WTC11 (cell line): ENCODE measurements around the gene PLIN4. TPM values are rescaled to one million over a fixed set of nuclear protein-coding genes. Genes with fewer than 3 reads are reported as not detected.

ENCODE experiments used
- ATAC-seq: fragments of 200-7000 bp; cut with Tn5 transposase; 2 replicates; pipeline ENCODE4 v1.10.0; 2021; ENCODE audit warnings: mild to moderate bottlenecking, moderate library complexity
- CTCF ChIA-PET: fragments of 300-600 bp; sonication (Branson Sonifier 250); formaldehyde crosslinking; loops from one replicate; lab custom pipeline; 2021; ENCODE audit warnings: antibody characterized with exemption; lab: Charles Lee
- POLR2A ChIA-PET: fragments of 350-600 bp; sonication (Branson Sonifier 250); formaldehyde crosslinking; loops from one replicate; lab custom pipeline; 2021; ENCODE audit warnings: antibody characterized with exemption; lab: Charles Lee
- DNase-seq: peaks from one replicate; pipeline ENCODE4 v3.0.0; 2021; ENCODE audit warnings: low spot score
- H3K27ac Mint-ChIP-seq: 2 replicates; pipeline ENCODE4 v1.8.0; 2021; ENCODE audit warnings: mixed read lengths
- H3K27me3 Mint-ChIP-seq: 2 replicates; pipeline ENCODE4 v1.8.0; 2021; ENCODE audit warnings: low read depth, mild to moderate bottlenecking, moderate library complexity, mixed read lengths
- H3K36me3 Mint-ChIP-seq: 2 replicates; pipeline ENCODE4 v1.8.0; 2021; ENCODE audit warnings: mixed read lengths
- H3K4me1 Mint-ChIP-seq: 2 replicates; pipeline ENCODE4 v1.8.0; 2022; ENCODE audit warnings: mixed read lengths
- H3K4me3 Mint-ChIP-seq: 2 replicates; pipeline ENCODE4 v1.8.0; 2021; ENCODE audit warnings: mild to moderate bottlenecking, moderate library complexity, mixed read lengths
- H3K9me3 Mint-ChIP-seq: 2 replicates; pipeline ENCODE4 v1.8.0; 2021; ENCODE audit warnings: mixed read lengths
- AFF4 ChIP-seq: sonication (generic); formaldehyde crosslinking; IDR thresholded peaks from 2 replicates; pipeline ENCODE4 v1.8.1; 2023; ENCODE audit warnings: mild to moderate bottlenecking, missing genetic modification reagents, borderline replicate concordance
- ATF1 ChIP-seq: sonication (generic); formaldehyde crosslinking; IDR thresholded peaks from 2 replicates; pipeline ENCODE4 v1.8.1; 2023; ENCODE audit warnings: mild to moderate bottlenecking, moderate library complexity, missing genetic modification reagents
- ATF3 ChIP-seq: sonication (generic); formaldehyde crosslinking; conservative IDR thresholded peaks from 2 replicates; pipeline ENCODE4 v1.8.1; 2022; ENCODE audit warnings: mild to moderate bottlenecking, missing genetic modification reagents
- CREM ChIP-seq: sonication (generic); formaldehyde crosslinking; IDR thresholded peaks from 2 replicates; pipeline ENCODE4 v1.8.1; 2022; ENCODE audit warnings: mild to moderate bottlenecking, missing genetic modification reagents, moderate library complexity
- CTCF ChIP-seq: fragments of 200-600 bp; IDR thresholded peaks from 2 replicates; pipeline ENCODE4 v1.8.0; 2022; ENCODE audit warnings: antibody characterized with exemption
- ELF4 ChIP-seq: sonication (generic); formaldehyde crosslinking; IDR thresholded peaks from 2 replicates; pipeline ENCODE4 v1.8.1; 2022; ENCODE audit warnings: low read depth, mild to moderate bottlenecking, moderate library complexity, missing genetic modification reagents
- ETV6 ChIP-seq: sonication (generic); formaldehyde crosslinking; IDR thresholded peaks from 2 replicates; pipeline ENCODE4 v1.8.1; 2022; ENCODE audit warnings: mild to moderate bottlenecking, missing genetic modification reagents
- FOXP1 ChIP-seq: sonication (generic); formaldehyde crosslinking; IDR thresholded peaks from 2 replicates; pipeline ENCODE4 v1.8.0; 2022; ENCODE audit warnings: missing genetic modification reagents, mild to moderate bottlenecking, moderate library complexity, borderline replicate concordance
- JUN ChIP-seq: sonication (generic); formaldehyde crosslinking; IDR thresholded peaks from 2 replicates; pipeline ENCODE4 v1.8.0; 2023; ENCODE audit warnings: mild to moderate bottlenecking, missing genetic modification reagents
- MAX ChIP-seq: sonication (generic); formaldehyde crosslinking; IDR thresholded peaks from 2 replicates; pipeline ENCODE4 v1.8.0; 2022; ENCODE audit warnings: mild to moderate bottlenecking, missing genetic modification reagents
- NFYB ChIP-seq: sonication (generic); formaldehyde crosslinking; conservative IDR thresholded peaks from 2 replicates; pipeline ENCODE4 v1.8.0; 2022; ENCODE audit warnings: low read depth, missing genetic modification reagents
- NR1H2 ChIP-seq: sonication (generic); formaldehyde crosslinking; IDR thresholded peaks from 2 replicates; pipeline ENCODE4 v1.9.0; 2021; ENCODE audit warnings: mild to moderate bottlenecking, moderate library complexity, missing genetic modification reagents
- RELA ChIP-seq: sonication (generic); formaldehyde crosslinking; IDR thresholded peaks from 2 replicates; pipeline ENCODE4 v1.8.1; 2022; ENCODE audit warnings: missing genetic modification reagents, mild to moderate bottlenecking, borderline replicate concordance
- SMAD4 ChIP-seq: sonication (generic); formaldehyde crosslinking; IDR thresholded peaks from 2 replicates; pipeline ENCODE4 v1.8.0; 2022; ENCODE audit warnings: mild to moderate bottlenecking, missing genetic modification reagents
- SP1 ChIP-seq: sonication (generic); formaldehyde crosslinking; conservative IDR thresholded peaks from 2 replicates; pipeline ENCODE4 v1.8.1; 2022; ENCODE audit warnings: missing genetic modification reagents
- STAT6 ChIP-seq: sonication (generic); formaldehyde crosslinking; conservative IDR thresholded peaks from 2 replicates; pipeline ENCODE4 v1.8.1; 2023; ENCODE audit warnings: mild to moderate bottlenecking, low read depth, missing genetic modification reagents, moderate library complexity
- TP53 ChIP-seq: sonication (generic); formaldehyde crosslinking; IDR thresholded peaks from 2 replicates; pipeline ENCODE4 v1.8.1; 2023; ENCODE audit warnings: mild to moderate bottlenecking, missing genetic modification reagents
- ZNF281 ChIP-seq: sonication (generic); formaldehyde crosslinking; IDR thresholded peaks from 2 replicates; pipeline ENCODE4 v1.8.0; 2023; ENCODE audit warnings: mild to moderate bottlenecking, missing genetic modification reagents
- ZNF416 ChIP-seq: fragments of 250-450 bp; sonication (Bioruptor Pico); IDR thresholded peaks from 2 replicates; pipeline ENCODE4 v1.9.0; 2021; ENCODE audit warnings: mild to moderate bottlenecking, inconsistent platforms
- ZNF423 ChIP-seq: fragments of 250-450 bp; sonication (Bioruptor Pico); IDR thresholded peaks from 2 replicates; pipeline ENCODE4 v2.1.2; 2022; ENCODE audit warnings: mild to moderate bottlenecking, moderate library complexity
- total RNA-seq: library from RNA; stranded (reverse); gene quantifications from 3 replicates; pipeline ENCODE4 v1.2.3, GENCODE V29; 2021

PLIN4 gene
- total RNA-seq, 1 experiment from 2014 or later, result 0.35 TPM

- TF ChIP-seq ZNF281 (no peak), ATF1 (no peak), CTCF (peak; percentile 80), STAT6 (CRISPR knock-in tag) (no peak), CREM (CRISPR knock-in tag) (no peak), FOXP1 (peak; percentile 70; the same call in 1 of the 2 replicates), SP1 (CRISPR knock-in tag) (0 out of 2 replicates have a peak, but pooled peaks have one; percentile 39), SMAD4 (CRISPR knock-in tag) (no peak), ETV6 (CRISPR knock-in tag) (no peak), NR1H2 (no peak)
These were observed 5.2 kb upstream of the PLIN4 start (continued) for GRCh38 chr19:4523306-4524110.

GRCh38 chr19:4522291-4523002 is 4.2 kb upstream of the PLIN4 start:
- Mint-ChIP-seq H3K36me3 (no peaks in the 10 kb centered on the region), H3K9me3 (no peaks in the 10 kb centered on the region), H3K27me3 (peaks cover 48% of the 10 kb centered on the region), H3K27ac (no peak overlapping the region), H3K4me3 (no peak overlapping the region), H3K4me1 (no peaks in the 10 kb centered on the region)
- DNase-seq (no peak), ATAC-seq (no peak)
- ChIA-PET CTCF (interaction anchor here (0.5 to 5.9 kb wide), 51 partner anchors 7 to 276 kb away, joined by 3 to 285 read pairs (median 5); partner anchors contain the start of genes CHAF1A, FEM1A, HDGFL2 and LRG1), POLR2A (no interaction called here)
- no peak for TF ChIP-seq ZNF416 (CRISPR knock-in tag)
- no peak for TF ChIP-seq ZNF423 (CRISPR knock-in tag)
- no peak for TF ChIP-seq JUN (CRISPR knock-in tag)
- TF ChIP-seq ELF4 (CRISPR knock-in tag), result no peak
- TF ChIP-seq TP53, result no peak
- no peak for TF ChIP-seq ETV6 (CRISPR knock-in tag)
- TF ChIP-seq AFF4 (CRISPR knock-in tag), result no peak
- TF ChIP-seq NFYB (CRISPR knock-in tag), result no peak
- TF ChIP-seq MAX (CRISPR knock-in tag), result no peak
- no peak for TF ChIP-seq ATF3 (CRISPR knock-in tag)
- TF ChIP-seq RELA (CRISPR knock-in tag), result no peak
